Osteoblast (primary cell): ENCODE data around the gene TSPAN11. TPM values are rescaled to one million over a fixed set of nuclear protein-coding genes. Genes with fewer than 3 reads are reported as not detected.

Source experiments
- DNase-seq: peaks from one replicate; pipeline ENCODE4 v3.0.0; 2011; ENCODE audit warnings: low spot score, mixed read lengths; ENCODE audit not compliant: insufficient read length; ENCODE audit errors: missing footprints
- H2AFZ ChIP-seq: 2 replicates; pipeline ENCODE4 v1.6.0; 2011; ENCODE audit warnings: mild to moderate bottlenecking, low read length
- H3K27ac ChIP-seq: 2 replicates; pipeline ENCODE4 v1.5.1; 2011; ENCODE audit warnings: mild to moderate bottlenecking, low read depth, low read length, moderate library complexity
- H3K27me3 ChIP-seq: 2 replicates; pipeline ENCODE4 v1.6.0; 2012; ENCODE audit warnings: mild to moderate bottlenecking, control low read depth, inconsistent platforms, low read length, moderate library complexity; ENCODE audit not compliant: insufficient read depth
- H3K36me3 ChIP-seq: 2 replicates; pipeline ENCODE4 v1.5.1; 2011; ENCODE audit warnings: mild to moderate bottlenecking, low read length, control low read depth, moderate library complexity; ENCODE audit not compliant: insufficient read depth
- H3K4me1 ChIP-seq: 2 replicates; pipeline ENCODE4 v1.5.1; 2011; ENCODE audit warnings: mild to moderate bottlenecking, low read length, control low read depth, moderate library complexity; ENCODE audit not compliant: insufficient read depth
- H3K4me2 ChIP-seq: 2 replicates; pipeline ENCODE4 v1.6.0; 2011; ENCODE audit warnings: mild to moderate bottlenecking, low read length; ENCODE audit not compliant: insufficient read depth
- H3K4me3 ChIP-seq: fragments of 200-600 bp; sonication (generic); 3 replicates; pipeline ENCODE4 v1.5.1; 2012; ENCODE audit warnings: mild to moderate bottlenecking, low read length, inconsistent platforms; ENCODE audit not compliant: insufficient read depth
- H3K79me2 ChIP-seq: 2 replicates; pipeline ENCODE4 v1.6.0; 2012; ENCODE audit warnings: mild to moderate bottlenecking, low read length, control low read depth, inconsistent platforms; ENCODE audit not compliant: insufficient read depth
- H3K9me3 ChIP-seq: 2 replicates; pipeline ENCODE4 v1.5.1; 2011; ENCODE audit warnings: low read depth, low read length, control low read depth
- H4K20me1 ChIP-seq: 2 replicates; pipeline ENCODE4 v1.6.0; 2012; ENCODE audit warnings: mild to moderate bottlenecking, low read length, control low read depth; ENCODE audit not compliant: insufficient read depth
- CTCF ChIP-seq: IDR thresholded peaks from 2 replicates; pipeline ENCODE4 v1.5.1; 2011; ENCODE audit warnings: mild to moderate bottlenecking, low read depth, low read length, moderate library complexity; ENCODE audit errors: extremely low read depth
- total RNA-seq: library from RNA; depleted of rRNA; stranded (reverse); fragments of >200 nt; gene quantifications from 2 replicates; pipeline ENCODE4 v1.2.3, GENCODE V29; 2012

The TSPAN11 gene
- total RNA-seq, 1 donor, result 5.4 TPM

- Histone ChIP-seq H3K4me2 (no peak overlapping the region), H4K20me1 (no peaks in the 10 kb centered on the region), H3K27me3 (no peaks in the 10 kb centered on the region), H3K36me3 (no peaks in the 10 kb centered on the region), H3K79me2 (no peaks in the 10 kb centered on the region), H3K4me1 (no peaks in the 10 kb centered on the region), H2AFZ (no peak overlapping the region), H3K27ac (no peak overlapping the region), H3K9me3 (no peaks in the 10 kb centered on the region), H3K4me3 (no peak overlapping the region)
- TF ChIP-seq CTCF, result no peak
- DNase-seq, result peak; percentile 93
These were observed 53.1 kb downstream of the TSPAN11 start for GRCh38 chr12:30979371-30980259.

- H3K27ac ChIP-seq, result no peak overlapping the region
- TF ChIP-seq CTCF, result no peak
- no peaks in the 10 kb centered on the region for H3K4me1 ChIP-seq
- H4K20me1 ChIP-seq, result no peaks in the 10 kb centered on the region
- no peaks in the 10 kb centered on the region for H3K79me2 ChIP-seq
- H3K4me3 ChIP-seq, result no peak overlapping the region
- no peaks in the 10 kb centered on the region for H3K9me3 ChIP-seq
- H2AFZ ChIP-seq, result no peak overlapping the region
- no peak for DNase-seq
- no peaks in the 10 kb centered on the region for H3K27me3 ChIP-seq
- no peak overlapping the region for H3K4me2 ChIP-seq
- no peaks in the 10 kb centered on the region for H3K36me3 ChIP-seq
These were observed 54.6 kb downstream of the TSPAN11 start for GRCh38 chr12:30980955-30981662.

GRCh38 chr12:30982413-30982812 is 55.9 kb downstream of the TSPAN11 start:
- no peak overlapping the region for H3K27ac ChIP-seq
- H3K79me2 ChIP-seq, result no peaks in the 10 kb centered on the region
- no peaks in the 10 kb centered on the region for H3K9me3 ChIP-seq
- TF ChIP-seq CTCF, result no peak
- no peak overlapping the region for H3K4me3 ChIP-seq
- no peaks in the 10 kb centered on the region for H4K20me1 ChIP-seq
- DNase-seq, result no peak
- no peak overlapping the region for H3K4me2 ChIP-seq
- no peaks in the 10 kb centered on the region for H3K4me1 ChIP-seq
- H3K27me3 ChIP-seq, result no peaks in the 10 kb centered on the region
- H2AFZ ChIP-seq, result no peak overlapping the region
- H3K36me3 ChIP-seq, result no peaks in the 10 kb centered on the region

GRCh38 chr12:30985814-30986452 is 59.4 kb downstream of the TSPAN11 start:
- peak; percentile 78 for TF ChIP-seq CTCF
- H2AFZ ChIP-seq, result no peak overlapping the region

More at GRCh38 chr12:30985814-30986452, 59.4 kb downstream of the TSPAN11 start:
- Histone ChIP-seq H3K4me1 (no peaks in the 10 kb centered on the region), H4K20me1 (no peaks in the 10 kb centered on the region), H3K36me3 (no peaks in the 10 kb centered on the region), H3K27ac (no peak overlapping the region), H3K27me3 (no peaks in the 10 kb centered on the region), H3K9me3 (no peaks in the 10 kb centered on the region), H3K4me3 (no peak overlapping the region), H3K79me2 (no peaks in the 10 kb centered on the region), H3K4me2 (no peak overlapping the region)
- peak; percentile 99 for DNase-seq
